GM12874 (cell line): ENCODE measurements around the gene FOXP4.

ENCODE experiments used
- TF ChIP-seq, protein P1 (sequence below): IDR thresholded peaks from 2 replicates; pipeline ENCODE4 v1.5.1; 2011; ENCODE audit warnings: low read depth, mild to moderate bottlenecking, control low read depth, low read length, moderate library complexity; ENCODE audit not compliant: insufficient read depth

FOXP4 gene

DNA sequence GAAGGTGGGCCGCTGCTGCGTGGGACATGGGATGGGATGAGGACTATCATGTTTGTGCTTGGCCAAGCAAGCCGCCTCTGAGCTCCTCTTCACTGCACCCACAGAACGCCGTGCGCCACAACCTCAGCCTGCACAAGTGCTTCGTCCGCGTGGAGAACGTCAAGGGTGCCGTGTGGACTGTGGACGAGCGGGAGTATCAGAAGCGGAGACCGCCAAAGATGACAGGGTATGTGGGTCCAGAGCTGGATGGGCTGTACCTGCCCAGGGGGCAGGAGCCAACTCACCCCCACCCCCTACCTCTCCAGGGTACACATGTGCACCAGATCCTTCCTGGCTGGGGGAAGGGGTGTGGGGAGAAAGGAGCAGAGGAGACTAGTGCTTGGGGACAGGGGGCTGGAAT is 48.6 kb downstream of the FOXP4 start:
- TF ChIP-seq, protein P1, sequence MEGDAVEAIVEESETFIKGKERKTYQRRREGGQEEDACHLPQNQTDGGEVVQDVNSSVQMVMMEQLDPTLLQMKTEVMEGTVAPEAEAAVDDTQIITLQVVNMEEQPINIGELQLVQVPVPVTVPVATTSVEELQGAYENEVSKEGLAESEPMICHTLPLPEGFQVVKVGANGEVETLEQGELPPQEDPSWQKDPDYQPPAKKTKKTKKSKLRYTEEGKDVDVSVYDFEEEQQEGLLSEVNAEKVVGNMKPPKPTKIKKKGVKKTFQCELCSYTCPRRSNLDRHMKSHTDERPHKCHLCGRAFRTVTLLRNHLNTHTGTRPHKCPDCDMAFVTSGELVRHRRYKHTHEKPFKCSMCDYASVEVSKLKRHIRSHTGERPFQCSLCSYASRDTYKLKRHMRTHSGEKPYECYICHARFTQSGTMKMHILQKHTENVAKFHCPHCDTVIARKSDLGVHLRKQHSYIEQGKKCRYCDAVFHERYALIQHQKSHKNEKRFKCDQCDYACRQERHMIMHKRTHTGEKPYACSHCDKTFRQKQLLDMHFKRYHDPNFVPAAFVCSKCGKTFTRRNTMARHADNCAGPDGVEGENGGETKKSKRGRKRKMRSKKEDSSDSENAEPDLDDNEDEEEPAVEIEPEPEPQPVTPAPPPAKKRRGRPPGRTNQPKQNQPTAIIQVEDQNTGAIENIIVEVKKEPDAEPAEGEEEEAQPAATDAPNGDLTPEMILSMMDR: no peak

DNA sequence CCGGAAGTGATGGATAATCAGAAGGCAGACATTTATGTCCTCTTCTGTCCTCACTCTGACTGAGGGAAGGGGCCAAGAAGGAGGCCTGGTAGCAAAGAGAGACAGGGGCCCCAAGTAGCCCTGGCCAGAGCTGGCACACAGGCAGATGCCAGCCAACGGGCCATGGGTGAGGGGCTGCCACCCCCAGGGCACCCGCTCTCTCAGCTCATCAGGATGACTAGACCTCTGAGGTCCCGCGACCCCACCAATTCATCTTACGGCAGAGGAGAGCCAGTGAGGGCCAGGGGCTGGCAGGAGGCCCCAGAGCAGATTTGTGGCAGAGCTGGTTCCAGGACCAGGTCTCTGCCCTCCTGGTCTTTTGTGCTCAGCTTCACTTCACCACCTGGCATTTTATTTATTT is 49.0 kb downstream of the FOXP4 start:
- TF ChIP-seq, protein P1: no peak

DNA sequence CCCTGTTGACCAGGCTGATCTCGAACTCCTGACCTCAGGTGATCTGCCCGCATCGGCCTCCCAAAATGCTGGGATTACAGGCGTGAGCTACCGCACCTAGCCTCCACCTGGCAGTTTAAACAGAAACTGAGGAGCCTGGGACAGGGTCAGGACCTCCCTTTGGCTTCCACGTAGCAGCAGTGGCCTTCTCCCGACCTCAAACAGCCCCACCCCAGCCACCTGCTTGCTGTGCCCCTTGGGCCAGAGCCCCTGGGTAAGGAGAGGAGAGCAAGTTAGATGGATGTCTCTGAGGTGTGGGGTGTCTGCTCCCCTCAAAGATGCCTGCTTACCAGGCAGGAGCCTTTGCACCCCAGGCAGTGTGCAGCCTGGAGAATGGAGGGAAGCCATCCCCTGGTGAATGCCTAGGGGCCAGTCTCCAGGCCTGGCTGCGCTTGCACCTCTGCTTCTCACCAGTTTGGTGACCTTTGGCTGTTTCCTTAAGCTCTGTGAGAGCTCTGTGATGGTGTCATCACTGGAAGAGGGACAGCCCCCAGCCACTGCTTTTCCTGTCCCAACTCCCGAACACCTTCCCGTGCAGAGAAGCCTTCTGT is 50.0 kb downstream of the FOXP4 start:
- TF ChIP-seq, protein P1: no peak

DNA sequence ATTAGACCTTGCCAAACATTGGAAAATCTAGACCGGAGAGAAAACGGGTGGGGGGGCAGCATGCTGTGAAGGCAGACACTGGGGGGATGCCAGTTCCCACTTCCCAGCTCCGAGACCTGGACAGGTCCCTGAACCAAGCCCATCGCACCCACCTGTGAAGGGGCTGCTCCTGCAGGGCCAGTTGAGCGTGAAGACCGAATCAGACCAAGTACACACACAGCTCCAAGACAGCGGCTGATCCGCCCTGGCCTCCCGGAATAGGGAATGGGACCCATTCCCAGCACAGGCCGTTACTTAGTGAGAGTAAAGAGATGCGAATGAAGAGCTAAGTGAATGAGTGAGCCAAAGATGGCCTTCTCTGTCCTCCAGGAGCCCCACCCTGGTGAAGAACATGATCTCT is 50.6 kb downstream of the FOXP4 start:
- TF ChIP-seq, protein P1: no peak

DNA sequence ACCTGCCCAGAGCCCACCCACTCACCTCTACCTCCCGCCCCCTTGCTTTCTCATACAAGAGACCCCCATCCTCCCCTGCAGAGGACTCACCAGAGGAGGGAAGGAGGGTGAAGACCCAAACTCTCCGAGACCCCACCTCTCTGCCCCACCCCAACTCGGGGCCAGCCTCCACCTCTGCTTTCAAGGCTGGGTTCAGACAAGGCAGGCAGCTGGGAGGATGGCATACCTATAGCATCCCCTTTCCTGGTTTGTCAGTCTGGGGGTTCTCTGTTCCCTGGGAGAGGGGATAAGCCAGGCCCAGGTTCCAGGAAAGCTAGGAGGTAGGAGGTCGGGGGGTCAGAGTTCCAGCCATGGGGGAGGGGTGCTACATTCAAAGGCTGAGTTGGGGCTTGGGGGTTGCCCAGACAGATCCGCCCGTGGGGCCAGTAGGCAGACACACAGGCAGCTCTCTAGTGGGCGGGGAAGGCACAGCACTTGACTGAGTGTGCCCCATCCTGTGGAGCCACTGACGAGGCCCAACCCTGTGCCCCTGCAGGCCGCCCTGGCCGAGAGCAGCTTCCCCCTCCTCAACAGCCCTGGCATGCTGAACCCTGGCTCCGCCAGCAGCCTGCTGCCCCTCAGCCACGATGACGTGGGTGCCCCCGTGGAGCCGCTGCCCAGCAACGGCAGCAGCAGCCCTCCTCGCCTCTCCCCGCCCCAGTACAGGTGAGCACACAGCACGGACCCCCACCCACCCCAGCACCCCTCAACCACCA is 51.2 kb downstream of the FOXP4 start:
- TF ChIP-seq, protein P1: no peak

DNA sequence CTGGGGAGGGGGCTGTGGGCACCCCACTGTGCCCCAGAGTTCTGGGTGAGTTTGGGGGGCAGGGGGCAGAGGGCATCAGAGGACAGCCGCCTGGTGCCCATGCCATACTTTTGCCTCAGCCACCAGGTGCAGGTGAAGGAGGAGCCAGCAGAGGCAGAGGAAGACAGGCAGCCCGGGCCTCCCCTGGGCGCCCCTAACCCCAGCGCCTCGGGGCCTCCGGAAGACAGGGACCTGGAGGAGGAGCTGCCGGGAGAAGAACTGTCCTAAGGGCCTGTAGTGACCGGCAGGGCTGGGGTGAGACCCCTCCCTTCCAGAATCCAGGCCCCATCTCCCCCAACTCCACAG is 52.5 kb downstream of the FOXP4 start:
- TF ChIP-seq, protein P1: no peak

DNA sequence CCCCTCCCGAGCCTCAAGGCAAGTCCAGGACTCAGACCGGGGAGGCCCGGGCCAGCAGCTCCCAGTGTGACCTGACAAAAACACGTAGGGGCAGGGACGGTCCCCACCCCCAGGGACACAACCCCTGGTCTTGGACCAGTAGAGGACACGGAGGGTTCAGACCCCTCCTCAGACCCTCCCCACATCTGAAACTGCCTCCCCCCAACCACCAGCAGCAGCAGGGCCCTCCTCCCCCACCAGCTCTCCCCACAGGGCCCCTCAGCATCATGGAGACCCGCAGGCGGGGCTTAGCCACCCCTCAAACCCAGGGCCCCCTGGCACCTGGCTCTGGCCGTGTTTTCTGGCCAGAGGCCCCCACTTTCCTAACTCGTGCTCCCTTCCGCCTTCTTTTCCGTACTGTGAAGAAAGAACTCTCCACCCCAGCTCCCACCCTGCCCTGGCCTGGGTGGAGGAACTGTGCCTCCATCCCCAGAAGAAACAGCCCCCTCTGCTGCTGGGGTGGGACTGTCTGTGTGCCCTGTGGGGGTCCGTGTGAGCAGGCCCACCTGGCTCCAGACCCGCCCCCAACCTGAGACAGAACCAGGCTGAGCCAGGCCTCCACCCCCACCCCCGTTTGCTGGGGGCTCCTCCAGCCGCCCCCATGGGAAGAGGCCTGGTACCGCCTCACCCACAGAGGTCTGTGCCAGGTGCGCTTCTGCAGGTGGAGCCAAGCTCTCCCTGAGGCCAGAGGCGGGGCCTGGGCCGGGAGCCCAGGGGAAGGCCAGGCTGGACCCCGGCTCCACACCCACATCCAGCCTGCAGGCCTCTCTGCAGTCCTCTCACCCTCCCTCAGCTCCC is 53.1 kb downstream of the FOXP4 start:
- TF ChIP-seq, protein P1: no peak
